Measurements from ENCODE around the gene HOXC13.

HOXC13 gene

GRCh38 chr12:53941187-53941586, 2.6 kb downstream of the HOXC13 start:
- Histone ChIP-seq H3K27ac (ENCODE audit: low read depth, low read length, severe bottlenecking) (no peak overlapping the region), H3K4me3 (ENCODE audit: extremely low read depth, insufficient read depth, low read length, poor library complexity, severe bottlenecking) (no peak overlapping the region), H3K9me3 (ENCODE audit: control insufficient read depth, low read length) (no peaks in the 10 kb centered on the region), H3K4me1 (ENCODE audit: control insufficient read depth, insufficient read depth, low read length, poor library complexity, severe bottlenecking) (no peaks in the 10 kb centered on the region), H3K36me3 (ENCODE audit: control insufficient read depth, insufficient read depth, low read length) (no peaks in the 10 kb centered on the region)

DNA sequence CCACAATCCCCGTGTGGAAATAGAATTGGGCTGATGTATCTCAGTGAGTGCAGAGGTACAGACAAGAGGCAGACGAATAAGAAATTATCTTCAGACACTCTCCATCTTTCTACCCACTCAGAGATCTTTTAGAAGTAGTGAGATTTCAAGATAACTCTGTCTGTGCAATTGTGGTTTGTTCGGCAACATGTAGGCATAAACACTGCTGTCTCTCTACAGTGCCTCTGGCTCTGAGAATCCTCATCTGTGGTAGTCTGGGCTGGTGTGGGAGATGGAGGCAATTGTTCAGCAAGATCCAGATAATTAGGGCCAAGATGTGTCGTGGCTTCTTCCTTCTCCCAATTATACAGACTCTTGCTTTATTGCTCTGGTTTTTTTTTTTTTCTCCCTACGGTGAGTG, 3.1 kb downstream of the HOXC13 start:
- Histone ChIP-seq H3K4me1 (ENCODE audit: control insufficient read depth, insufficient read depth, low read length, poor library complexity, severe bottlenecking) (no peaks in the 10 kb centered on the region), H3K4me3 (ENCODE audit: extremely low read depth, insufficient read depth, low read length, poor library complexity, severe bottlenecking) (no peak overlapping the region), H3K27ac (ENCODE audit: low read depth, low read length, severe bottlenecking) (no peak overlapping the region), H3K9me3 (ENCODE audit: control insufficient read depth, low read length) (no peaks in the 10 kb centered on the region), H3K36me3 (ENCODE audit: control insufficient read depth, insufficient read depth, low read length) (no peaks in the 10 kb centered on the region)
- WGBS, 2 experiments (ENCODE audit: insufficient coverage in 2 of 2), result 34 to 73% methylated on average over 1 to 3 of the region's 5 CpGs

- no peak overlapping the region for H3K4me3 ChIP-seq (ENCODE audit: extremely low read depth, insufficient read depth, low read length, poor library complexity, severe bottlenecking)
- H3K4me1 ChIP-seq (ENCODE audit: control insufficient read depth, insufficient read depth, low read length, poor library complexity, severe bottlenecking), result no peaks in the 10 kb centered on the region
- whole genome bisulfite sequencing, 2 experiments (ENCODE audit: insufficient coverage in 2 of 2), result 88% methylated on average over 1 of the region's 2 CpGs; no CpG with 5 or more reads in 1 of the 2 experiments
- no peaks in the 10 kb centered on the region for H3K9me3 ChIP-seq (ENCODE audit: control insufficient read depth, low read length)
- no peak overlapping the region for H3K27ac ChIP-seq (ENCODE audit: low read depth, low read length, severe bottlenecking)
- H3K36me3 ChIP-seq (ENCODE audit: control insufficient read depth, insufficient read depth, low read length), result no peaks in the 10 kb centered on the region
Measured at GRCh38 chr12:53942467-53942997, 3.9 kb downstream of the HOXC13 start.

DNA sequence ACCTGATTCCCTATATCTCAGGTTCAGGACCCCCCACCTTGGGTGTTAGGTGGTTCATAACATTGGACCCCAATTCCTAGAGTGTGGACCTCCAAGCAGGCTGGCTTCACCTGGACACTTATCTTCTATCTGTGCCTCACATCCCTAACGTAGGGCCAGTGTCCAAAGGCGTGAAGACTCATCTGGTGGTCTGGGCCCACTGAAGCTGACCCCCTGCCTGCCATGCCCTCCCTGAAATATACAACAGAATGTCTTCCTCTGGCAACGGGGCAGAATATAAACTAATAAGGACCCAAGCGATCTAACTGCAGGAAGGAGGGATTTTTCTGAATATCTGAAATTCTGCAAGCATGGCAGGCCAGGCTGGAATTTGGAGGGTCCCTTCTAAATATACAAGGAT, 5.6 kb downstream of the HOXC13 start:
- Histone ChIP-seq H3K4me3 (ENCODE audit: extremely low read depth, insufficient read depth, low read length, poor library complexity, severe bottlenecking) (no peak overlapping the region), H3K4me1 (ENCODE audit: control insufficient read depth, insufficient read depth, low read length, poor library complexity, severe bottlenecking) (no peaks in the 10 kb centered on the region), H3K27ac (ENCODE audit: low read depth, low read length, severe bottlenecking) (no peak overlapping the region), H3K36me3 (ENCODE audit: control insufficient read depth, insufficient read depth, low read length) (no peaks in the 10 kb centered on the region), H3K9me3 (ENCODE audit: control insufficient read depth, low read length) (no peaks in the 10 kb centered on the region)
- 65% methylated on average over 2 of the region's 4 CpGs; no CpG with 5 or more reads in 1 of the 2 experiments for WGBS, 2 experiments (ENCODE audit: insufficient coverage in 2 of 2)

DNA sequence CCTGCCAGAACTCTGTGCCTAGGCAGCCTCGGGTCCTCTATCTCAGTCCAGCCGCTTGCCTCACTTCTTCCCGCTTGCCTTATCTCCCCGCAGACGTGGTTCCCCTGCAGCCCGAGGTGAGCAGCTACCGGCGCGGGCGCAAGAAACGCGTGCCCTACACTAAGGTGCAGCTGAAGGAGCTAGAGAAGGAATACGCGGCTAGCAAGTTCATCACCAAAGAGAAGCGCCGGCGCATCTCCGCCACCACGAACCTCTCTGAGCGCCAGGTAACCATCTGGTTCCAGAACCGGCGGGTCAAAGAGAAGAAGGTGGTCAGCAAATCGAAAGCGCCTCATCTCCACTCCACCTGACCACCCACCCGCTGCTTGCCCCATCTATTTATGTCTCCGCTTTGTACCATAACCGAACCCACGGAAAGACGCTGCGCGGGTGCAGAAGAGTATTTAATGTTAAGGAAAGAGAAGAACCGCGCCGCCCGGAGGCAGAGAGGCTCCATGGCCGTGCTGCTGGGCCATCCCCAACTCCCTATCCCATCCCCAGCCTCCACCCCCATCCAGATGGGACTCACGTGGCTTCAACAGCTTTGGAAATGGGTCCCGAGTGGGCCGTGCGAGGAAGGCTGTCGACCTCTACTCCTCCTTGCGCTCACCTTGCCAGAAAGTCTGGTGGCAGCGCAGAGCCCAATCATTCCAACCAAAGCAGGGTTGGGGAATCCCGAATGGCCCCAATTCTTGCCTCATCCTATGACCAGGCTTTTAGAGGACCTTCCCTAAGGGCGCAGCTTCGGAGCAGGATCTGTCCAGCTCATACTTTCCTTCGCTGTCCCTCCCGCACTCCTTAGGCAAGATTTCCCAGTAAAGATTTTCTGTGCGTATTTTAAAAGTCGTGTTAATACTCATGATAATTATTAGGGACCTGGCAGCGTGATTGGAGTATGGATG, 6.5 kb downstream of the HOXC13 start:
- H3K4me3 ChIP-seq (ENCODE audit: extremely low read depth, insufficient read depth, low read length, poor library complexity, severe bottlenecking), result no peak overlapping the region
- no peaks in the 10 kb centered on the region for H3K36me3 ChIP-seq (ENCODE audit: control insufficient read depth, insufficient read depth, low read length)
- H3K4me1 ChIP-seq (ENCODE audit: control insufficient read depth, insufficient read depth, low read length, poor library complexity, severe bottlenecking), result no peaks in the 10 kb centered on the region
- no peaks in the 10 kb centered on the region for H3K9me3 ChIP-seq (ENCODE audit: control insufficient read depth, low read length)
- 21 to 25% methylated on average over 29 to 37 of the region's 51 CpGs for WGBS, 2 experiments (ENCODE audit: insufficient coverage in 2 of 2)
- H3K27ac ChIP-seq (ENCODE audit: low read depth, low read length, severe bottlenecking), result no peak overlapping the region

DNA sequence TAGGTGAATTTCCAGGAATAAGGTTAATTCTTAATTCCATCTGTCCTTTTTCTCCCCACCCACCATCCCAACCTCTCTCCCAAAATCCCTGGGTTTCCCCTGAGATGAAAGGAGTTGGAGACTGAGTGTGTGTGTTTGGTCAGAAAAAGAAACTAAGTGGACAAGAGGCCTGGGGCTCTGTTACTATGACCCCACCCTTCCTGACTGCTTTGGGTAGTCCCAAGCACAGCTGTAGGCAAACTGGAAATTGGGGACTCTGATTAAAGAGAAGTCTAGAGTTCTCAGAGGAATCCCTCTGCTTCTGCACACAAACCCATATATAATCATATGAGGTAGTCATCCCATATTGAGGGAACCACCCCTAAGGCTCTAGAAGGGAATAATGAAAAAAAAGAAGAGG, 9.1 kb downstream of the HOXC13 start:
- Histone ChIP-seq H3K9me3 (ENCODE audit: control insufficient read depth, low read length) (no peaks in the 10 kb centered on the region), H3K4me1 (ENCODE audit: control insufficient read depth, insufficient read depth, low read length, poor library complexity, severe bottlenecking) (no peaks in the 10 kb centered on the region), H3K4me3 (ENCODE audit: extremely low read depth, insufficient read depth, low read length, poor library complexity, severe bottlenecking) (no peak overlapping the region), H3K36me3 (ENCODE audit: control insufficient read depth, insufficient read depth, low read length) (no peaks in the 10 kb centered on the region), H3K27ac (ENCODE audit: low read depth, low read length, severe bottlenecking) (no peak overlapping the region)

DNA sequence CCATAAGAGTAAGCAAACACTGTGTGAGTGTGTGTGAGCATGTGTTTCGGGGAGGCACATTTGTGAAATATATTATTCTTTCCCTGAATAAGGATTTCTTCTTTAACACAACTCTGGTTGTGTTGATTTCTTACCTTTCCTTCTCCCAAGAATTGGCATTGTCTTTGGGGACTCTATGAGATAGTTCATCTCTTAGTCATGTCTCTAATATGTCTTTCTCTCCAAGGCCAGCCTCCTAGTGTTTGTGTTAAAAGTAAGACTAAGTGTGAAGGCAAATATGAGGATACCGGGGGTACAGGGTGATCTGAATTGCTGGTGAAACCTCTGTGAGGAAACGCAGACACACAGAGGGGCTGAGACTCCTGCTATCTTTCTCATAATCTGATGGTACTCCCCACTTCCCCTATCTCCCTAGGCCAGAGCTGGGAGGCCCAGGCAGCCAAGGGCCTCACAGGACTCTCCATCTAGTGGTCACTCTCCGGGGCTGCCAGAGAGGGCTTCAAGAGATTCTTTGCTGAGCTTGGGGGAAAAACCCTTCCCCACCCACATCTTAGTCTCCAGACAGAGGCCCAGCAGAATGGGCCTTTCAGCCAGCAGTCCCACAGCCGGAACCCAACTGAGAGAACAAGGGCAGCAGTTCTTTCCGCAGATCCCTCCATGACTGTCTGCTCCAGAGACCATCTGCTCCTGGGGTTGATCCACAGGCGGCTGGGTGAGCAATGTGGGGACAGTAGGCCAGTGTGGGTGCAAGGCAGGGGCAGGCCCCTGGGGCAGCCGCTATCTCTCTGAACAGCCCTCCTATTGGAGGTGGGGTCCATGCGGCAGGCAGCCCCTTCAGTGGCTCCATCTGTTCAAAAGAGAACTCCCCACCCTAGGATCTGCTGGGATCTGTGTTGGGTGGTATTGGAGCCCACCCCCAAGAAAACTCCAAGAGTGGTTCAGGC, 10.3 kb downstream of the HOXC13 start:
- Histone ChIP-seq H3K9me3 (ENCODE audit: control insufficient read depth, low read length) (no peaks in the 10 kb centered on the region), H3K4me1 (ENCODE audit: control insufficient read depth, insufficient read depth, low read length, poor library complexity, severe bottlenecking) (peaks cover 8% of the 10 kb centered on the region), H3K36me3 (ENCODE audit: control insufficient read depth, insufficient read depth, low read length) (no peaks in the 10 kb centered on the region), H3K27ac (ENCODE audit: low read depth, low read length, severe bottlenecking) (no peak overlapping the region), H3K4me3 (ENCODE audit: extremely low read depth, insufficient read depth, low read length, poor library complexity, severe bottlenecking) (no peak overlapping the region)
- 47 to 52% methylated on average over 5 to 6 of the region's 9 CpGs for WGBS, 2 experiments (ENCODE audit: insufficient coverage in 2 of 2)

DNA sequence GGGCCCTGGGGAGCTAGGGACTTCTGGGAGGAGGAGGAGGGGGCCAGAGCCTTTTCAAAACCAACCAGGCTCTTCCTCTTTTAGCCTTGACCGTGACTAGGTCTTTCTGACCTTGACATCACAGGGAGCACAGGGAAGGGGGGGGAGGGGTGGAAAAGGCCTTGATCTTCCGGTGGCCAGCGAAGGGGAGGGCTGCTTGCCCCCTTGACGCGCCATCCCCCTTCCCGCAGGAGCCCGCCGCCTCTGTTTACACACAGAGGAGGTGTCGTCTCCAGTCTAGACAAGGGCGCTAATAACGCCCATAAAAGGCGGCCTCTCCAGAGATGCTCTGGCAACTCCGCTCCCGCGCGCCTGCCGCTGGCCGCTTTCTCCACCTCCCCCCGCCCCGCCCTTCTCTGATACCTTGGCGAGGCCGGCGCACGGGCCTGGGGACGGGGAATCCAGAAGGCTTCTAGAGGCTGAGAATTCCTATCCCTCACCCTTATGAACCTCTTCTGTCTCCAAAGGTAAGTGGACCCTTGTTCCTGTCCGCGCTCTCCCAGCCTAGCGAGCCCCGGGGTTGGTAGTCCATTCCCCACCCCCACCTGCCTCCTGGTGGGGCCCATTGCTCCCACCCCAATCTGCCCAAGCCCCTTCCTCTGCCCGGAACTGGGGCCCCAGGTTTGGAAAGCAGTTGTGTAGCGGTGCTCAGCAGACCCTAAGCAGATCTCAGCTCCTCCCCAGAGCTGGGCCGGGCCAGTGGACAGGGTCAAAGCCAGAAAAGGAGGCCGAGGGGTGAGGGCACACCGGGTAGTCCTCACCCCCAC, 11.2 kb downstream of the HOXC13 start:
- Histone ChIP-seq H3K36me3 (ENCODE audit: control insufficient read depth, insufficient read depth, low read length) (no peaks in the 10 kb centered on the region), H3K27ac (ENCODE audit: low read depth, low read length, severe bottlenecking) (no peak overlapping the region), H3K4me1 (ENCODE audit: control insufficient read depth, insufficient read depth, low read length, poor library complexity, severe bottlenecking) (peaks cover 10% of the 10 kb centered on the region), H3K9me3 (ENCODE audit: control insufficient read depth, low read length) (no peaks in the 10 kb centered on the region), H3K4me3 (ENCODE audit: extremely low read depth, insufficient read depth, low read length, poor library complexity, severe bottlenecking) (no peak overlapping the region)
- WGBS, 2 experiments (ENCODE audit: insufficient coverage in 2 of 2), result 4% methylated on average over 23 of the region's 34 CpGs

DNA sequence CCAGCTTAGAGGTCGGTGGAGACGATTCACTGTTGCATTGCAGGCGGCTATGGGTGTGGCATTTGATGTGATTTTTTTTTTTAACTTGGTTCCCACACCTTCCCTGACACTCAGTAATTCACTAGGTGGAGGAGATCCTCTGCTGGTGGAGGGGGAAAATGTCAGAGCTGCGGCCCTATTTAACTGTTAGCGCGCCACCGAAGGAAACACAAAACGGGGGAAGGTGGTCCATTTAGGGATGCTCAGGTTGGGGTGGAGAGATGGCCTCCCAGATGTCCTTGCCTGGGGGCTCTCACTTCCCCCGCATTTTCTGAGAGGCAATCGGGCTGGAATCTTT, 11.8 kb downstream of the HOXC13 start:
- Histone ChIP-seq H3K27ac (ENCODE audit: low read depth, low read length, severe bottlenecking) (no peak overlapping the region), H3K4me3 (ENCODE audit: extremely low read depth, insufficient read depth, low read length, poor library complexity, severe bottlenecking) (no peak overlapping the region), H3K4me1 (ENCODE audit: control insufficient read depth, insufficient read depth, low read length, poor library complexity, severe bottlenecking) (peaks cover 10% of the 10 kb centered on the region), H3K36me3 (ENCODE audit: control insufficient read depth, insufficient read depth, low read length) (no peaks in the 10 kb centered on the region), H3K9me3 (ENCODE audit: control insufficient read depth, low read length) (no peaks in the 10 kb centered on the region)
- 7 to 18% methylated on average over 4 to 5 of the region's 10 CpGs for WGBS, 2 experiments (ENCODE audit: insufficient coverage in 2 of 2)

All from mesodermal cell (in vitro differentiated cells).